Tracheal epithelial cell (primary cell): ENCODE results near the gene MORF4L1. TPM values are rescaled to one million over a fixed set of nuclear protein-coding genes. Genes with fewer than 3 reads are reported as not detected.

Source experiments
- total RNA-seq: library from RNA; depleted of rRNA; stranded (reverse); fragments of >200 nt; gene quantifications from 2 replicates; pipeline ENCODE4 v1.2.1, GENCODE V29; 2014

MORF4L1 gene
- 186 and 248 TPM in 2 replicates for total RNA-seq

GRCh38 chr15:78872155-78872971, at the start of gene MORF4L1:
TSS of gene MORF4L1 (plus strand) at chr15:78872890. CDS start at chr15:78873018, 128 bp downstream.

GRCh38 chr15:78944669-78945407, 72.1 kb downstream of the MORF4L1 start, which contains the start of gene CTSH:
TSS of gene CTSH (minus strand) at chr15:78945046. CDS start at chr15:78944981, 65 bp downstream.

Other genes starting within 250 kb of the MORF4L1 start
- gene CHRNB4, start 231.7 kb upstream of the MORF4L1 start, total RNA-seq = not detected in 2 replicates
- 0.85 and 2.4 TPM in 2 replicates for gene ADAMTS7, start 61.4 kb upstream of the MORF4L1 start, total RNA-seq
- 87.0 and 192 TPM in 2 replicates for gene CTSH, start 72.2 kb downstream of the MORF4L1 start, total RNA-seq
- not detected in 2 replicates for gene RASGRF1, start 217.9 kb downstream of the MORF4L1 start, total RNA-seq